ENCODE data around the gene NOTCH3.

NOTCH3 gene

GRCh38 chr19:15236886-15237285 lies 36.1 kb upstream of the NOTCH3 start:
- DNase-seq (ENCODE audit: low spot score) (no peak), FAIRE-seq (no peak)

- FAIRE-seq (no peak), DNase-seq (ENCODE audit: low spot score) (no peak)
These were observed 35.0 kb upstream of the NOTCH3 start for GRCh38 chr19:15235781-15236180.

- DNase-seq (ENCODE audit: low spot score), result no peak
- FAIRE-seq, result no peak
These were observed 33.8 kb upstream of the NOTCH3 start for GRCh38 chr19:15234431-15235130.

DNA sequence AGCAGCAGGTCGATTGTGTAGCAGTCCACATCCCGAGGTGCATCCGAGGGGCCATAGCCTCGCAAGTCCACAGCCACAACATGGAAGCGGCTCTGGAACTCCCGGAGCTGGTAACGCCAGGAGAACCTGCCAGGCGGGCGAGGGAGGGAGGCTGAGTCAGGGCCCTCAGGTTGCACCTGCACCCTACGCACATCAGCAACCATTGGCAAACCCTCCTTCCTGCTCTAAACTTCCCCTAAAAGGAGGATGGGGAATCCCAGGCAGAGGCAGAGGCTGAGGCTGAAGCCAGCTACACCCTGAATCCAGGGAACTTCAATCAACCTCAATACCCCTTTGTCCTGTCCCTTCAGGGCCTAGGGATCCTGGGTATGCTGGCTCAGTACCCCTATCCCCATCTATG lies 30.5 kb upstream of the NOTCH3 start:
- no peak for DNase-seq (ENCODE audit: low spot score)
- no peak for FAIRE-seq

DNA sequence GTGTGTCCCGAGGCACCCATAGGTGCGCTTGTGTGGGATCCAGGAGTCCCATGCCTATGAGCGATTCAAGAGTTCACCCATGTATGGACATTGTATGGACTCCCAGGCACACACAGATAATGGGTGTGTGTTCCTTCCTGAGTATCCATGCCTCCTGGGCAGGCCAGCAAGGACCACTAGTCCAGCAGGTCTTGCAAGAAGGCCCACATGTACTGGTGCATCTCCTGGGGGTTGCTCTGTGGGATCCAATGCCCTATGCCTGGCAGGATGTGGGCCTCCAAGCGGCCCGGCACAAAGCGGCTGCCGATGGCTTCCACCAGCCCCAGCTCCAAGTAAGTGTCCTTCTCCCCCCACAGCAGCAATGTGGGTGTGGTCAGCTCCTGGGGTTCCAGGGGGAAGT lies 26.5 kb upstream of the NOTCH3 start:
- no peak for DNase-seq (ENCODE audit: low spot score)

DNA sequence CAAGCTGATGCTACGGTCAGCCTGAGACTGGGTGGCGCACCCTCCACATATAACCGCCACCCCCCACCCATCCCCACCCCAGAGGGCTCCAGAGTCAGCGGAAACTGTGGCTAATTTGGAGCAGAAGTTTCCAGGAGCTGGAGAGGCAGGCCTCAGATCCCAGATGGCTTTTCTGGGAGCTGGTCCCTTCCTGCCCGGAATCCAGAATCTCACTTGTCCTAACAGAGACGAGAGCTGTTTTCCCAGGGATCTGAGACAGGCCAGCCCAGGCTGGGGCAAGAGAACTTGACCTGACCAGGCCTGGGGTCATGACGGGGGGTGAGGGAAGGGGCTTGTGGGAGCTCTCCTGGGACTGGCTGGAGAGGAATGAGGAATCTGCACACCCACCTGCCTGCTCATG lies 25.0 kb upstream of the NOTCH3 start:
- FAIRE-seq (no peak), DNase-seq (ENCODE audit: low spot score) (no peak)

More for the DNA sequence above, 26.5 kb upstream of the NOTCH3 start:
- no peak for FAIRE-seq

DNA sequence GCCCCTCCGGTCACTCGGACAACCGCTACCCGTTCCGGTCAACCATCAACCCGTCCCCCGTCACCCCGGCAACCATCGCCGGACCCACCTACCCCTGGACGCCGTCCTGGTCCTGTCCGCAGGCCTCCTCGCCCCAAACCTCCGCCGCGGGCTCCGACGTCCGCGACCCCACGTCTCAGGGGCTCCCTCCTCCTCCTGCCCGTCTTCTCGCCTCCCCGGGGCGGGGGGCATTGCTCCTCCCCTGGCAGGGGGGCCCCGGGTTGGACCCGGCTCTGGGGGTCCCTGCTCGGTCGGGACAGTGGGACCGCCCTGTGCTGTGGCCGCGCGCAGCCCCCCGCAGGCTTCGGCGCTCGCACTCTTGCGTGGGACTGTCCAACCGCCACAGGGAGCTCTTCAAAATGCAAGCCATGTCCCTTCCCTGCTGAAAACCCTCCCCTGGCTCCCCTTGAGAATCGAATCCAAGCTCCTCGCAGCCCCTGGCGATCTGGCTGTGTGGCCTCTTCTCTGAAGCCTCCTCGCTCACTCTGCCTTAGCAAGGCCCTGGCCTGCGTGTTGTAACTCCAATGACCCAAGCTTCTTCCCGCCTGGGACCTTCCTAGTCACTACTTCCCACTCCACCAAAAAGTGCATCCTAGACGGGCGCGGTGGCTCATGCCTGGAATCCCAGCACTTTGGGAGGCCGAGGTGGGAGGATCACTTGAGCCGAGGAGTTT lies 23.0 kb upstream of the NOTCH3 start:
- DNase-seq (ENCODE audit: low spot score), result no peak
- no peak for FAIRE-seq

GRCh38 chr19:15222738-15223648 lies 22.2 kb upstream of the NOTCH3 start:
- DNase-seq (ENCODE audit: low spot score), result peak; percentile 62
- no peak for FAIRE-seq

- FAIRE-seq, result no peak
- DNase-seq (ENCODE audit: low spot score), result no peak
These were observed 20.0 kb upstream of the NOTCH3 start for GRCh38 chr19:15220833-15221232.

GRCh38 chr19:15218501-15218900 lies 17.7 kb upstream of the NOTCH3 start:
- no peak for FAIRE-seq
- no peak for DNase-seq (ENCODE audit: low spot score)

DNA sequence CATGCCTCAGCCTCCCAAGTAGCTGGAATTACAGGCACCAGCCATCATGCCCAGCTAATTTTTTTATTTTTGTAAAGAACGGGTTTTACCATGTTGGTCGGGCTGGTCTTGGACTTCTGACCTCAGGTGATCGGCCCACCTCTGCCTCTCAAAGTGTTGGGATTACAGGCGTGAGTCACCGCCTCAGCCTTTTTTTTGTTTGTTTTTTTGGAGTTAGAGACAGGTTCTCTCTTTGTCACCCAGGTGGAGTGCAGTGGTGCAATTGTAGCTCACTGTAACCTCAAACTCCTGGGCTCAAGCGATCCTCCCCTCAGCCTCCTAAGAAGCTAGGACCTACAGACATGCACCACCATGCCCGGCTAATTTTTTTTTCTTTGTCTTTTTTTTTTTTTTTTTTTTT lies 15.6 kb upstream of the NOTCH3 start:
- DNase-seq (ENCODE audit: low spot score) (no peak), FAIRE-seq (no peak)

- FAIRE-seq (no peak), DNase-seq (ENCODE audit: low spot score) (no peak)
These were observed 13.1 kb upstream of the NOTCH3 start for GRCh38 chr19:15213715-15214381.

DNA sequence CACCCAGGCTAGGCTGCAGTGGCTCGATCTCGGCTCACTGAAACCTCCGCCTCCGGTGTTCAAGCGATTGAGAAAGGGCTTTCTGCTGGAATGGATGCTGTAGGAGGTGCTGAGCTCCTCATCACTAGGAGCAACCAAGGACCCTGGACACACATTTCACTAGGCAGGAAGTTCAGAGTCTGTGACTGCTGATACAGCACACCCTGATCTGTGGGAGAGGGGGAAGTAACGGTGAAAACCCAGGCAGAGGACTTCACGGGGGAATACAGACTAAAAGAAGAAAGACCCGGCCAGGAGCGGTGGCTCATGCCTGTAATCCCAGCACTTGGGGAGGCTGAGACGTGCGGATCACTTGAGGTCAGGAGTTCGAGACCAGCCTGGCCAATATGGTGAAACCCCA lies 11.9 kb upstream of the NOTCH3 start:
- no peak for FAIRE-seq
- no peak for DNase-seq (ENCODE audit: low spot score)

DNA sequence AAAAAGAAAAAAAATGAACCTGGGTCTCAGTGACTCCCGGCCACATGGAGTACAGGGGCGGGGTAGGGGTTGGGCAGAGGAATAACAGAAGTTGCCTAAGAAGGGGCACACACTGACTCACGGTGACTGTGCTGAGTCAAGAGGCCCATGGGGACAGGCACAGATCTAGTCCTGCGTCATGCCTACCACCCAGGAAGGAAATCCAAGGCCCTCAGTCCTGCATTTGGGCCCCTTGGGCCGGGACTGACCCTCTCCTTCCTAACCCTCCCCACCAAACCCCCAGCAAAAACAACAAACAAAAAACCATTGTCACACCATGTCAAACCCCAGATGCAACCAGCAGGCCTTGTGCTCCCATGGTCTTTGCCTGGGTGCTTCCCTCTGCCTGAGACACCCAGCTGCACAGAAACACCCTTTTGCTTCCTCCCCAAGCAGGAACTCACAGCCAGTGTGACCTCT lies 9.6 kb upstream of the NOTCH3 start:
- DNase-seq (ENCODE audit: low spot score) (peak; percentile 34), FAIRE-seq (no peak)

- DNase-seq (ENCODE audit: low spot score), result no peak
These were observed 704 bp upstream of the NOTCH3 start for GRCh38 chr19:15201374-15202023.

DNA sequence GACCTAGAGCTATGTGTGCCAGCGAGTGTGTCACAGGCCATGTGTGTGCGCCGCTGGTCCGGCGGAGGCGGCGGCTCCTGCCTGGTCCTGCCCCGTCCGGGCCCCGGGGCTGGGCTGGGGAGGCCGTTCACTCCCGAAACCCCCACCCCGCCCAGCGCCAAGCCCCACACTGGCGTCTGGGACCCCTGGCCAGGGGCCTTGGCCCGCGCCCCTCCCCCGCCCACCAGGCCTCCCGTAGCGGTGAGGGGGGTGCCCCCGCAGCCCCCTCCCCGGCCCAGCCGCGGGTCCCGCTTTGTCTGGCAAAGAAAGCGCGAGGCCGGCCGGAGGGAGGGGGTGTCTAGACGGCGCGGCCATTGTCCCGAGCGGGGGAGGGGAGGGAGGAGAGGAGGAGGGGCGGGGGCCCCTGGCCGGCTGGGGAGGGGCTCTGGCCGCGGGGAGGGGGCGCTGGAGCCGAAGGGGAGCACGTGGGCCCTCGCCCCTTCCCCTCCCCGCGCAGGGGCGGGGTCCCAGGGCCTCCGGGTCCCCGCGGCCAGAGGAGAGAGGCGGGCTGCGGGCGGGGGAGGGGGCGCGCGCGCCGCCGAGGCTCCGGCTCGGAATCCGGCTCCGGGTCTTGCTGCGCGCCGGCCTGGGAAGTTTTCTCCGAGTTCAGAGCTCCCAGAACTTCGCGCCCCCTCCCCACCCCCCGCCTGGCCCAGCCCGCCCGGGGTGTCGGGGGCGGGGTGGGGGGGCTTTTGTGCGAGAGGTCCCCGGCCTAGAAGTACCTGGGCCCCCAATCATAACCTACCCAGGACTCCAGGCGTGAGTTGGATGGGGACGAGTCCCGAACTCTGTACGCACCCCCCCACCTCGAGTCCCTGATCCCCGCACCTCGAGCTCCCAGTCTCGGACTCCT lies 888 bp downstream of the NOTCH3 start:
- FAIRE-seq, result no peak

More at GRCh38 chr19:15201374-15202023, 704 bp upstream of the NOTCH3 start:
- FAIRE-seq, result no peak

GRCh38 chr19:15198951-15199660 lies 1.7 kb downstream of the NOTCH3 start:
- DNase-seq (ENCODE audit: low spot score), result no peak
- FAIRE-seq, result no peak

More for the DNA sequence above, 888 bp downstream of the NOTCH3 start:
- DNase-seq (ENCODE audit: low spot score), result no peak

DNA sequence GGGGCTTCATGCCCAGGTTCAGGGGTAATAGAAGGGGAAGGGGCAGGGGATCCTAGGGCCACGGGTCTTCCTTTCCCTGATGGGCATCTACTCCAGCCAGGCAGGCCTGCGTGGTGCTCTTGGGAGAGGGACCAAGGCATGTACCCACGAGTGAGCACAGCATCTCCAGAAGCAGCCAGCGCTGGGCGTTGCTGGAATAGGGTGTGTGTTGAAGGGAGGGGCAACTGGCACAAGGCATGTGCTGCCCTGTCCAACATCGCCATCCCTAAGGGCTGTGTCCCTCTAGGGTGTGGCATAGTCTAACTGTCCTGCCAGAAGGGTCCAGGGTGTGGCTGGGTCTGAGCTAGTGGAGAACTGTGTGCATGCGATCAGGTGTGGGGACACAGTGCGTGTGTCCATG lies 2.9 kb downstream of the NOTCH3 start:
- no peak for FAIRE-seq
- no peak for DNase-seq (ENCODE audit: low spot score)

DNA sequence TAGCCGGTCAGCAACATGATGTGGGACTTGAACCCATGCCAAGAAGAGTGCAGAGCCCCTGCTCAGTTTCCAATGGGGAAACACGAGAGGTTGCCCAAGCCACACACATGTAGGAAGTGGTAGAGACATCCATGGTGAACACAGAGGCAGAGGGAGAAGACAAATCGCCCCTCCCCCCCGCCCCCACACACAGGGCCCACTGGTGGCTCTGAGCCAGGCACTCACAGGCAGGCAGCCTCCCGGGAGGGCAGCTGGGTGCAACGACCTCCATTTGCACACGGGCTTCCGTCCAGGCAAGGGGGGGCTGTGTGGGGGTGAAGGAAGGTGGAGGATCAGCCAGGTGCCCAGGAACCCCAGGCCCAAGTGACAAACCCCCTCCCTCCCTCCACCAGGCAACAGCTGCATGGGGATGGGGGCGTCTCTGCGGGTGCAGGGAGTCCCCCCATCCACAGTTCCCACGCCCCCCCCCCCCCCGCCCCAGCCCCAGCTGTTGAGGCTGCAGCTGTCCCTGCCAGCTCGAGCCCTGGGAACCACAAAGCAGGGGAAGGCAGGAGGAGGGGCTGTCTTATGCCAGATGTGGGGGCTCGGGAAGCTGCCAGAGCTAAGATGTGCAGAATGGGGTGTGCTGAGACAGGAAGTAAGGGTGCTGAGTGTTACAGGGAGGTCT lies 3.4 kb downstream of the NOTCH3 start:
- no peak for DNase-seq (ENCODE audit: low spot score)
- no peak for FAIRE-seq

All from RCC 7860 (cell line).